ENCODE measurements around the gene ROMO1.

The ROMO1 gene

DNA sequence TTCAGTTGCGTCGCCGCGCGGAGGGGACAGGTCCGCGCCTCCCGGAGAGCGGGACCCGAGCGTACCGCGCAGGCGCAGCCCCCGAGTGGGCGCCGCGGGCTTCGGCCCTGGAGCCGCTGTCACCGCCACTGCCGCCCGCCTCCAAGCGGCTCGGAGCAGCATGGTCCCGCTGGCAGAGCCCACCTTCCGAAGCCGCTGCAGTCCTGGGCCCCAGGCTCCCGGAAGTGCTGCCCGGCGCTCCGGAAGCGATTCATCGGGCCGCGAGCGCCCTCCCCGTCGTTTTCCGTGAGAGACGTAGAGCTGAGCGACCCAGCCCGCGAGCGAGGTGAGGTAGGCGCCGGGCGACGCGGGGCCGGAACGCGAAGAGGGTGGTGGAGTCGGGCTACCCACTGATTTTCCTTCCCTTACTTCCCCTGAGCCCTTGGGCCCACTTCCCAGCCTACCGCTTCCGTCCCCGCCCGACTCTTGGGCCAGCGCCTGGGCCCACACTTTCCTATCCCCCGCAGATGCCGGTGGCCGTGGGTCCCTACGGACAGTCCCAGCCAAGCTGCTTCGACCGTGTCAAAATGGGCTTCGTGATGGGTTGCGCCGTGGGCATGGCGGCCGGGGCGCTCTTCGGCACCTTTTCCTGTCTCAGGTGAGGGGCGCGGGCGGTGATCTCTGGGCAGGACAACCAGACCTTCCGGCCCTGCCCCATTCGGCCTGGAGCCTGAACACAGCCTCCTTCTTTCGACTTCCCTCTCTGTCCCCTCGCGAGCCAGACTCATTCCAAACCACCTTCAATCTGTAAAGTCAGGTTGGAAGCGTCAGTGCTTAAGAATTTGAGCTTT lies at the start of gene ROMO1, which contains the start of gene NFS1:
TSS of gene ROMO1 (plus strand) at position 279 of the 830 bp plus-strand sequence. CDS start at position 507, 228 bp downstream.
TSS of gene NFS1 (minus strand) at position 226 of the 830 bp plus-strand sequence. CDS start at position 162, 64 bp downstream.
- peak; percentile 93 for DNase-seq (ENCODE audit: low spot score)
- TF ChIP-seq, protein P1, sequence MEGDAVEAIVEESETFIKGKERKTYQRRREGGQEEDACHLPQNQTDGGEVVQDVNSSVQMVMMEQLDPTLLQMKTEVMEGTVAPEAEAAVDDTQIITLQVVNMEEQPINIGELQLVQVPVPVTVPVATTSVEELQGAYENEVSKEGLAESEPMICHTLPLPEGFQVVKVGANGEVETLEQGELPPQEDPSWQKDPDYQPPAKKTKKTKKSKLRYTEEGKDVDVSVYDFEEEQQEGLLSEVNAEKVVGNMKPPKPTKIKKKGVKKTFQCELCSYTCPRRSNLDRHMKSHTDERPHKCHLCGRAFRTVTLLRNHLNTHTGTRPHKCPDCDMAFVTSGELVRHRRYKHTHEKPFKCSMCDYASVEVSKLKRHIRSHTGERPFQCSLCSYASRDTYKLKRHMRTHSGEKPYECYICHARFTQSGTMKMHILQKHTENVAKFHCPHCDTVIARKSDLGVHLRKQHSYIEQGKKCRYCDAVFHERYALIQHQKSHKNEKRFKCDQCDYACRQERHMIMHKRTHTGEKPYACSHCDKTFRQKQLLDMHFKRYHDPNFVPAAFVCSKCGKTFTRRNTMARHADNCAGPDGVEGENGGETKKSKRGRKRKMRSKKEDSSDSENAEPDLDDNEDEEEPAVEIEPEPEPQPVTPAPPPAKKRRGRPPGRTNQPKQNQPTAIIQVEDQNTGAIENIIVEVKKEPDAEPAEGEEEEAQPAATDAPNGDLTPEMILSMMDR (IDR thresholded peaks at IDR 0.05; ENCODE audit: extremely low read depth, missing control alignments): no peak

GRCh38 chr20:35650632-35651031 lies 48.6 kb upstream of the ROMO1 start:
- TF ChIP-seq, protein P1 (IDR thresholded peaks at IDR 0.05; ENCODE audit: extremely low read depth, missing control alignments): no peak
- no peak for DNase-seq (ENCODE audit: low spot score)

DNA sequence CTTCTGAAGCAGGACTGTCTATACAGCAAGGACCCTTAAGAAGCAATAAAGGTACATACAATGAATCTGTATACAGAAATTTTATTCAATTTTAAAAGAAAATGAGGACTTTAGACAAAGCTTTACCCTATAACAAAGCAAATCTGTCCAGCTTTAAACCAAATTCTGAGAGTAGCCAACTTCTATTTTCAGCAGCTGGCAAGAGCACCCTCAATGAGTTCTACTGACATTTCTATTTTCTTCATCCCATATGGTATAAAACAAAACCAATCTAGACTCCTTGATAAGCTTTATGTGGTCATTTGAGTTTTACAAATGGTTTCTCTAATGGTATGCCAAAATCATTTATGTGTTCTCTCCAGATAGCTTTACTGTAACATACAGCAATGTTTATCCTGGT lies 47.2 kb upstream of the ROMO1 start:
- no peak for DNase-seq (ENCODE audit: low spot score)
- TF ChIP-seq, protein P1 (IDR thresholded peaks at IDR 0.05; ENCODE audit: extremely low read depth, missing control alignments): no peak

GRCh38 chr20:35652641-35653429 lies 46.4 kb upstream of the ROMO1 start:
- DNase-seq (ENCODE audit: low spot score): no peak
- TF ChIP-seq, protein P1 (IDR thresholded peaks at IDR 0.05; ENCODE audit: extremely low read depth, missing control alignments): no peak

DNA sequence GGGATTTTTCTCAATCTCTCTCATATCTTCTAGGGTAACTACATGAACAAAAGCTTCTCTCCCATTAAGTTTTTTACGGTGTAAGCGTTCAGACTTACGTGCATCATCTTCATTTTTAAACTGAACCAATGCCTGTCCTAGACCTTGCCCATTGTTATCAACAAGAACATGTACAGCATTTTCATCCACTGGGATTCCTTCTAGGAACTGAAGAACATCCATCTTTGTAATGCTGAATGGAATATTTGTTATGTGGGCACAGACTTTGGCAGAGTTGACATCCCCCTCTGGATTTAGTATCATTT lies 45.8 kb upstream of the ROMO1 start:
- TF ChIP-seq, protein P1 (IDR thresholded peaks at IDR 0.05; ENCODE audit: extremely low read depth, missing control alignments): no peak
- no peak for DNase-seq (ENCODE audit: low spot score)

DNA sequence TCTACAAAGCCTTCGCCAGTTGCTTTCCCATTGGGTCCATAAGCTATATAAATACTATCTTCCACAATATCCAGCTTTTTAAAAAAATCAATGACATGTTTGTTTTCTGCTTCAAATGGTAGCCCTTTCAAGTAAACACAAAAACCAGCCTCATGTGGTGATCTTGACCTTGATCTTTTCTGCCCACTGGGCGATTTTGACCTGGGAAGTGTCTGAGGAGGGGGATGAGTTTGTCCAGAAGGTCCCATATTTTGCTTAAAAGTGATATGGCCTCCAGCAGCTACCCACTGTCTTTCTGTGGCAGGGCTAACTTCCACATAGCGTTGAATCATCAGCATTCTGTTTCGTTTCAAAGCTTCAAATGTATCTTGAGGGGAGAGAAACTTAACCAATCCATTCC lies 45.3 kb upstream of the ROMO1 start:
- TF ChIP-seq, protein P1 (IDR thresholded peaks at IDR 0.05; ENCODE audit: extremely low read depth, missing control alignments): no peak
- no peak for DNase-seq (ENCODE audit: low spot score)

DNA sequence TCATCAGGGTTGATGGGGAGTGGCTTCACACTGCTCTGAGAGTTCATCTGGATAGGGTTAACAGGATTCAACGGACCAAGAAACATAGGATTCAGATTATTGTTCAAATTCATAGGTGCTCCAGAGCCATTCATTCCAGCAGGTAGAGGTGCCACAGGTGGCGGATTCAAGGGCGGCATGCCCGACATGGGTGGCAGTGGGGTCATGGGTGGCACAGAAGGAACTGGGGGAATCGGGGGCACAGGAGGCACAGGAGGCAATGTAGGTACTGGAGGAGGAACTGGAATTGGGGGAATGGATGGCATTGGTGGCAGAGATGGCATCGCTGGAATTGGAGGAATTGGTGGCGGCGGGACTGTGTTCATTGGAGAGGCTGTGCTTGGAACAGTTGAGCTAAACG lies 44.8 kb upstream of the ROMO1 start:
- TF ChIP-seq, protein P1 (IDR thresholded peaks at IDR 0.05; ENCODE audit: extremely low read depth, missing control alignments): no peak
- no peak for DNase-seq (ENCODE audit: low spot score)
